G401 (cell line): ENCODE measurements around the gene TRIM71. TPM values are rescaled to one million over a fixed set of nuclear protein-coding genes. Genes with fewer than 3 reads are reported as not detected.

ENCODE experiments used
- DNase-seq: peaks from one replicate; pipeline ENCODE4 v3.0.0-alpha.2; 2015; ENCODE audit warnings: low spot score
- in situ Hi-C: cut with HindIII; loops from 2 replicates; pipeline ENCODE4 v1.10.0; 2016; ENCODE audit warnings: low sequenced_read_pairs, mixed read lengths
- total RNA-seq: library from RNA; depleted of rRNA; stranded (reverse); fragments of >200 nt; shearing (Covaris generic); gene quantifications from 2 replicates; pipeline ENCODE4 v1.2.3, GENCODE V29; 2014

The TRIM71 gene
- total RNA-seq, 1 experiment from 2014 or later, result 28.0 TPM

GRCh38 chr3:32856901-32857507 is 39.2 kb downstream of the TRIM71 start:
- in situ Hi-C loops, result no loop called here
- no peak for DNase-seq

- in situ Hi-C loops, result no loop called here
- DNase-seq, result no peak
Observed at GRCh38 chr3:32857921-32858320, 40.1 kb downstream of the TRIM71 start.

- DNase-seq, result no peak
- in situ Hi-C loops, result no loop called here
Observed at GRCh38 chr3:32859604-32860237, 41.9 kb downstream of the TRIM71 start.

GRCh38 chr3:32860499-32860898 is 42.7 kb downstream of the TRIM71 start:
- in situ Hi-C loops, result no loop called here
- no peak for DNase-seq

- in situ Hi-C loops, result no loop called here
- DNase-seq, result no peak
Observed at GRCh38 chr3:32861681-32862080, 43.9 kb downstream of the TRIM71 start.

GRCh38 chr3:32862247-32862935 is 44.6 kb downstream of the TRIM71 start:
- DNase-seq, result no peak
- in situ Hi-C loops, result no loop called here

GRCh38 chr3:32862936-32863487 is 45.2 kb downstream of the TRIM71 start:
- no peak for DNase-seq
- in situ Hi-C loops, result no loop called here

- in situ Hi-C loops, result no loop called here
- DNase-seq, result no peak
Observed at GRCh38 chr3:32865383-32865782, 47.6 kb downstream of the TRIM71 start.

GRCh38 chr3:32866533-32866932 is 48.7 kb downstream of the TRIM71 start:
- in situ Hi-C loops, result no loop called here

GRCh38 chr3:32867954-32868353 is 50.2 kb downstream of the TRIM71 start:
- in situ Hi-C loops, result no loop called here

More at GRCh38 chr3:32866533-32866932, 48.7 kb downstream of the TRIM71 start:
- DNase-seq, result no peak

GRCh38 chr3:32868719-32869512 is 51.1 kb downstream of the TRIM71 start:
- in situ Hi-C loops, result no loop called here
- DNase-seq, result no peak

More at GRCh38 chr3:32867954-32868353, 50.2 kb downstream of the TRIM71 start:
- no peak for DNase-seq

- in situ Hi-C loops, result no loop called here
- no peak for DNase-seq
Observed at GRCh38 chr3:32869513-32870047, 51.8 kb downstream of the TRIM71 start.

GRCh38 chr3:32870373-32871095 is 52.7 kb downstream of the TRIM71 start:
- no peak for DNase-seq
- in situ Hi-C loops, result no loop called here

GRCh38 chr3:32871273-32871672 is 53.5 kb downstream of the TRIM71 start:
- in situ Hi-C loops, result no loop called here

GRCh38 chr3:32872487-32873382 is 54.9 kb downstream of the TRIM71 start:
- in situ Hi-C loops, result no loop called here
- no peak for DNase-seq

More at GRCh38 chr3:32871273-32871672, 53.5 kb downstream of the TRIM71 start:
- DNase-seq, result no peak

- in situ Hi-C loops, result no loop called here
- no peak for DNase-seq
Observed at GRCh38 chr3:32873531-32874130, 55.8 kb downstream of the TRIM71 start.

GRCh38 chr3:32876920-32877319 is 59.1 kb downstream of the TRIM71 start:
- DNase-seq, result no peak
- in situ Hi-C loops, result no loop called here
